HEK293 (cell line): ENCODE results near the gene CELA1.

Experiments used
- CTCF ChIA-PET: fragments of 350-600 bp; formaldehyde crosslinking; extraction: SDS; loops from one replicate; lab custom pipeline; 2021; ENCODE audit warnings: antibody characterized with exemption; lab: Yijun Ruan, JAX
- POLR2A ChIA-PET: fragments of 300-600 bp; formaldehyde crosslinking; extraction: SDS; loops from one replicate; lab custom pipeline; 2020; ENCODE audit warnings: antibody characterized with exemption, inconsistent platforms; lab: Yijun Ruan, JAX
- H3K27ac ChIP-seq: fragments of 200-500 bp; sonication (Bioruptor generic); 2 replicates; pipeline ENCODE4 v1.5.1; 2014; ENCODE audit warnings: low read depth, low read length, control low read depth, inconsistent platforms; ENCODE audit errors: extremely low read depth
- H3K36me3 ChIP-seq, 2 experiments: fragments of 200-500 bp in 1 of 2; sonication (Bioruptor generic) in 1 of 2; 1 replicate in 1 of 2; 2 replicates in 1 of 2; pipeline ENCODE4 v1.5.1; 2014 to 2017; ENCODE audit warnings: inconsistent platforms in 2 of 2, low read length in 2 of 2; ENCODE audit not compliant: control insufficient read depth in 2 of 2, insufficient read depth in 1 of 2
- H3K4me1 ChIP-seq: fragments of 200-500 bp; sonication (Bioruptor generic); 2 replicates; pipeline ENCODE4 v1.5.1; 2014; ENCODE audit warnings: mild to moderate bottlenecking, low read length, inconsistent platforms; ENCODE audit not compliant: control insufficient read depth, insufficient read depth
- H3K4me3 ChIP-seq: 2 replicates; pipeline ENCODE4 v1.5.1; 2011; ENCODE audit warnings: low read depth, mild to moderate bottlenecking, control low read depth, low read length, moderate library complexity
- H3K9me3 ChIP-seq: fragments of 200-500 bp; sonication (Bioruptor generic); 2 replicates; pipeline ENCODE4 v1.5.1; 2014; ENCODE audit warnings: low read depth, low read length, inconsistent platforms; ENCODE audit not compliant: control insufficient read depth, insufficient read depth
- GLIS2 ChIP-seq: fragments of 450-650 bp; formaldehyde crosslinking; IDR thresholded peaks from 2 replicates; pipeline ENCODE4 v1.5.1; 2016; ENCODE audit warnings: missing biosample characterization, missing genetic modification characterization
- HOXD13 ChIP-seq: sonication (generic); formaldehyde crosslinking; IDR thresholded peaks from 2 replicates; pipeline ENCODE4 v1.8.0; 2022; ENCODE audit warnings: missing genetic modification reagents, borderline replicate concordance
- KLF7 ChIP-seq: fragments of 450-650 bp; formaldehyde crosslinking; IDR thresholded peaks from 2 replicates; pipeline ENCODE4 v1.5.1; 2016; ENCODE audit warnings: missing biosample characterization, missing genetic modification characterization, borderline replicate concordance
- MYNN ChIP-seq: fragments of 450-650 bp; formaldehyde crosslinking; IDR thresholded peaks from 2 replicates; pipeline ENCODE4 v1.5.1; 2016; ENCODE audit warnings: missing biosample characterization, missing genetic modification characterization, borderline replicate concordance
- SETDB1 ChIP-seq: IDR thresholded peaks from one replicate; pipeline ENCODE4 v1.6.1; 2017; ENCODE audit warnings: mild to moderate bottlenecking, low read length, moderate library complexity, mixed read lengths; ENCODE audit not compliant: insufficient read length
- TRIM28 ChIP-seq: IDR thresholded peaks from 2 replicates; pipeline ENCODE4 v1.6.1; 2011; ENCODE audit warnings: low read length, control low read depth, borderline replicate concordance
- YY1 ChIP-seq: fragments of 450-650 bp; formaldehyde crosslinking; IDR thresholded peaks from 2 replicates; pipeline ENCODE4 v1.5.1; 2018; ENCODE audit warnings: missing biosample characterization, missing genetic modification characterization
- ZFP37 ChIP-seq: fragments of 450-650 bp; formaldehyde crosslinking; IDR thresholded peaks from 2 replicates; pipeline ENCODE4 v1.5.1; 2016; ENCODE audit warnings: missing biosample characterization, missing genetic modification characterization
- ZNF133 ChIP-seq: fragments of 450-650 bp; formaldehyde crosslinking; IDR thresholded peaks from 2 replicates; pipeline ENCODE4 v1.5.1; 2016; ENCODE audit warnings: missing biosample characterization, missing genetic modification characterization
- ZNF223 ChIP-seq: fragments of 450-650 bp; formaldehyde crosslinking; IDR thresholded peaks from 2 replicates; pipeline ENCODE4 v1.5.1; 2016; ENCODE audit warnings: missing biosample characterization, missing genetic modification characterization
- ZNF302 ChIP-seq: fragments of 450-650 bp; formaldehyde crosslinking; IDR thresholded peaks from 2 replicates; pipeline ENCODE4 v1.5.1; 2016; ENCODE audit warnings: missing biosample characterization, missing genetic modification characterization, low read depth
- ZNF529 ChIP-seq: fragments of 450-650 bp; formaldehyde crosslinking; IDR thresholded peaks from 2 replicates; pipeline ENCODE4 v1.5.1; 2017; ENCODE audit warnings: missing genetic modification characterization, missing biosample characterization; ENCODE audit not compliant: insufficient replicate concordance
- ZNF664 ChIP-seq: fragments of 450-650 bp; formaldehyde crosslinking; IDR thresholded peaks from 2 replicates; pipeline ENCODE4 v1.5.1; 2016; ENCODE audit warnings: missing biosample characterization, missing genetic modification characterization
- ZNF791 ChIP-seq: fragments of 450-650 bp; formaldehyde crosslinking; IDR thresholded peaks from 2 replicates; pipeline ENCODE4 v1.5.1; 2016; ENCODE audit warnings: missing biosample characterization, missing genetic modification characterization
- TF ChIP-seq, protein P1 (sequence below): fragments of 450-650 bp; formaldehyde crosslinking; conservative IDR thresholded peaks from 2 replicates; pipeline ENCODE4 v1.5.1; 2016; ENCODE audit warnings: low read depth, missing biosample characterization, missing genetic modification characterization
- TF ChIP-seq, protein P2 (sequence below): fragments of 450-650 bp; formaldehyde crosslinking; IDR thresholded peaks from 2 replicates; pipeline ENCODE4 v1.5.1; 2016; ENCODE audit warnings: missing biosample characterization, missing genetic modification characterization
- TF ChIP-seq, protein P3 (sequence below): fragments of 450-650 bp; formaldehyde crosslinking; IDR thresholded peaks from 2 replicates; pipeline ENCODE4 v1.5.1; 2017; ENCODE audit warnings: missing biosample characterization, missing genetic modification characterization

CELA1 gene

DNA sequence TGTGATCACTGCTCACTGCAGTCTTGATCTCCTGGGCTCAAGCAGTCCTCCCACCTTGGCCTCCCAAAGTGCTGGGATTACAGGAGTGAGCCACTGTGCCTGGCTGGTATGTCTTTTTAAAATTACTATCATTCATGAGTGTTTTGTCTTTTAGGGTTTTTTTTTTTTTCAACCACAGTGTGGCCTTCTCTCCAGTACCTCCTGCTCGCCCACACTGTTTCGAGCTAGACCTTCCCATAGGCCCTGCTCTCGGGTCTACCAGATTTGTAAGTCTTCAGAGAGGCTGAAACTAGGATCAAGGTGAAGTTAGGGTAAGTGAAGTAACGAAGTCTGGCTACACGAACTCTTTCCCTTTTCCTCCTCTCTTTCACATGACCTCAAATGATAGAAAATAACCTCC lies 24.0 kb downstream of the CELA1 start (continued):
- TF ChIP-seq, protein P1, sequence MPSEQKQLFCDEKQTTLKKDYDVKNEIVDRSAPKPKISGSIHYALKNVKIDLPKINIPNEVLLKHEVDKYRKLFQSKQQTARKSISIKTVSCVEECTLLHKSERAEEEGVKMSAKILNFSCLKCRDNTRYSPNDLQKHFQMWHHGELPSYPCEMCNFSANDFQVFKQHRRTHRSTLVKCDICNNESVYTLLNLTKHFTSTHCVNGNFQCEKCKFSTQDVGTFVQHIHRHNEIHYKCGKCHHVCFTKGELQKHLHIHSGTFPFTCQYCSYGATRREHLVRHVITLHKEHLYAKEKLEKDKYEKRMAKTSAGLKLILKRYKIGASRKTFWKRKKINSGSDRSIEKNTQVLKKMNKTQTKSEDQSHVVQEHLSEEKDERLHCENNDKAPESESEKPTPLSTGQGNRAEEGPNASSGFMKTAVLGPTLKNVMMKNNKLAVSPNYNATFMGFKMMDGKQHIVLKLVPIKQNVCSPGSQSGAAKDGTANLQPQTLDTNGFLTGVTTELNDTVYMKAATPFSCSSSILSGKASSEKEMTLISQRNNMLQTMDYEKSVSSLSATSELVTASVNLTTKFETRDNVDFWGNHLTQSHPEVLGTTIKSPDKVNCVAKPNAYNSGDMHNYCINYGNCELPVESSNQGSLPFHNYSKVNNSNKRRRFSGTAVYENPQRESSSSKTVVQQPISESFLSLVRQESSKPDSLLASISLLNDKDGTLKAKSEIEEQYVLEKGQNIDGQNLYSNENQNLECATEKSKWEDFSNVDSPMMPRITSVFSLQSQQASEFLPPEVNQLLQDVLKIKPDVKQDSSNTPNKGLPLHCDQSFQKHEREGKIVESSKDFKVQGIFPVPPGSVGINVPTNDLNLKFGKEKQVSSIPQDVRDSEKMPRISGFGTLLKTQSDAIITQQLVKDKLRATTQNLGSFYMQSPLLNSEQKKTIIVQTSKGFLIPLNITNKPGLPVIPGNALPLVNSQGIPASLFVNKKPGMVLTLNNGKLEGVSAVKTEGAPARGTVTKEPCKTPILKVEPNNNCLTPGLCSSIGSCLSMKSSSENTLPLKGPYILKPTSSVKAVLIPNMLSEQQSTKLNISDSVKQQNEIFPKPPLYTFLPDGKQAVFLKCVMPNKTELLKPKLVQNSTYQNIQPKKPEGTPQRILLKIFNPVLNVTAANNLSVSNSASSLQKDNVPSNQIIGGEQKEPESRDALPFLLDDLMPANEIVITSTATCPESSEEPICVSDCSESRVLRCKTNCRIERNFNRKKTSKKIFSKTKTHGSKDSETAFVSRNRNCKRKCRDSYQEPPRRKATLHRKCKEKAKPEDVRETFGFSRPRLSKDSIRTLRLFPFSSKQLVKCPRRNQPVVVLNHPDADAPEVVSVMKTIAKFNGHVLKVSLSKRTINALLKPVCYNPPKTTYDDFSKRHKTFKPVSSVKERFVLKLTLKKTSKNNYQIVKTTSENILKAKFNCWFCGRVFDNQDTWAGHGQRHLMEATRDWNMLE (tag by site-specific recombination), result no peak
- TF ChIP-seq YY1 (tag by site-specific recombination) (no peak), ZNF664 (tag by site-specific recombination) (no peak), ZNF133 (no peak), ZNF791 (tag by site-specific recombination) (no peak)

DNA sequence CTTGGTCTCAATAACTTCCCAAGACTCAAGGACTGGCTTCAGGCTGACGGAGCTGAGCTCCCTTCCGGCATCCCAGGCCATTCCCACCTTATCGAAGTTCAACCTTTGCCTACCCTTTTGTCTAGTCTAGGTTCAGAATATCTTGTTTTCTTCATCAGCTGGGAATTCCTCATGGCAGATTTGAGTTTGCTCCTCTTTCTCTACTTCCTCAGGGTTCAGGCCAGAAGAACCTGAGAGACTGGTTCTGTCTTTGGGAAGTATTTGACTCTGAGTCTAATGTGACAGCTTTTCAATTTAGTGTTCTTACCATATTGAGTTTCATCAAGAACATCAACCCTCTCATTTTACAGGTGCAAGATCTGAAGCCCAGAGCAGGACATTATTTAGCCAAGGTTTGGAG lies 24.6 kb downstream of the CELA1 start:
- H3K4me1 ChIP-seq, result no peaks in the 10 kb centered on the region
- TF ChIP-seq ZNF529 (tag by site-specific recombination), result no peak
- no peak for TF ChIP-seq KLF7 (tag by site-specific recombination)
- TF ChIP-seq HOXD13 (CRISPR knock-in tag), result no peak
- TF ChIP-seq, protein P2, sequence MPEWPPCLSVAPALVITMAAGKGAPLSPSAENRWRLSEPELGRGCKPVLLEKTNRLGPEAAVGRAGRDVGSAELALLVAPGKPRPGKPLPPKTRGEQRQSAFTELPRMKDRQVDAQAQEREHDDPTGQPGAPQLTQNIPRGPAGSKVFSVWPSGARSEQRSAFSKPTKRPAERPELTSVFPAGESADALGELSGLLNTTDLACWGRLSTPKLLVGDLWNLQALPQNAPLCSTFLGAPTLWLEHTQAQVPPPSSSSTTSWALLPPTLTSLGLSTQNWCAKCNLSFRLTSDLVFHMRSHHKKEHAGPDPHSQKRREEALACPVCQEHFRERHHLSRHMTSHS, result no peak
- TF ChIP-seq SETDB1, result no peak
- no peak for TF ChIP-seq ZNF302 (tag by site-specific recombination)
- TF ChIP-seq TRIM28, result no peak
- TF ChIP-seq GLIS2 (tag by site-specific recombination), result no peak
- no peak for TF ChIP-seq ZFP37
- TF ChIP-seq MYNN (tag by site-specific recombination), result no peak
- H3K4me3 ChIP-seq, result no peak overlapping the region
- POLR2A ChIA-PET, result no interaction called here
- CTCF ChIA-PET, result interaction anchor here (0.7 to 2.0 kb wide), 3 partner anchors 19 to 30 kb away, joined by 3 to 8 read pairs (median 3); no protein-coding TSS in a partner anchor
- no peaks in the 10 kb centered on the region for H3K36me3 ChIP-seq
- H3K27ac ChIP-seq, result no peak overlapping the region
- H3K9me3 ChIP-seq, result no peaks in the 10 kb centered on the region

DNA sequence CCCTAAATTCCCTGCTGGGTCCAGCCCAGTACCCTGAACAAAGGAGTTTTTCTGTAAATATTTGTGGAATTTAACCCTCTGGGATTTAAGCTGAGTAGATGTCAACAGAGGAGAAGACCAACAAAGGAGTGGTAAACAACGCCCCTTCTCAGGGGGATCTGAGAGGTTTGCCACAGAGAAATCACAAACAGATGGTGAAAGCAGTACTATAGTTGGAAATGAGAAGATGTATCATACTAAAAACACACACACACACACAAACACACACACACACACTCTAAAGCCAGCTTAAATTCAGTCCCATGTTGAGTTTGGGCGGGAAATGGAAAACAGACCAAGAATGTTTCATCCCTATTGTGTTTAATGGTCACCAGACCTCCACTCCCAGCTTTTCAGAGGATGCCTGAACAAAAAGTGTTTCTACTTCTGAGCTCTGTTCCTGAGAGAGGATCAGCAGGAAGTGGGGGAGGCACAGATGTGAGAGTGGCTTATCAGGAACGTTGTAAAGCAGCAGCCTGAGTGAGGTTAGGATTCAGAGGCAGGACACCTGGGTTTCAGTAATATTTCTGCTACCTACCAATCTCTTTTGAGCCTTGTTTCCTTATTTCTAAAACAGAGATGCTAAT lies 25.7 kb downstream of the CELA1 start:
- H3K36me3 ChIP-seq, result no peaks in the 10 kb centered on the region
- no peak for TF ChIP-seq ZNF223 (tag by site-specific recombination)
- TF ChIP-seq, protein P3, sequence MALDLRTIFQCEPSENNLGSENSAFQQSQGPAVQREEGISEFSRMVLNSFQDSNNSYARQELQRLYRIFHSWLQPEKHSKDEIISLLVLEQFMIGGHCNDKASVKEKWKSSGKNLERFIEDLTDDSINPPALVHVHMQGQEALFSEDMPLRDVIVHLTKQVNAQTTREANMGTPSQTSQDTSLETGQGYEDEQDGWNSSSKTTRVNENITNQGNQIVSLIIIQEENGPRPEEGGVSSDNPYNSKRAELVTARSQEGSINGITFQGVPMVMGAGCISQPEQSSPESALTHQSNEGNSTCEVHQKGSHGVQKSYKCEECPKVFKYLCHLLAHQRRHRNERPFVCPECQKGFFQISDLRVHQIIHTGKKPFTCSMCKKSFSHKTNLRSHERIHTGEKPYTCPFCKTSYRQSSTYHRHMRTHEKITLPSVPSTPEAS, result peak; percentile 76
- TF ChIP-seq, all 188 proteins: peak for 1
- Histone ChIP-seq H3K27ac (no peak overlapping the region), H3K9me3 (no peaks in the 10 kb centered on the region), H3K4me3 (no peak overlapping the region), H3K4me1 (no peaks in the 10 kb centered on the region)
- ChIA-PET POLR2A (no interaction called here), CTCF (interaction anchor here (0.6 to 2.0 kb wide), 6 partner anchors 15 to 401 kb away, joined by 3 to 8 read pairs (median 4); no protein-coding TSS in a partner anchor)
